Measurements from ENCODE around the gene POLR2C.
"Not testable (repeated sequence)": the region's sequence is repeated elsewhere in the genome, so short reads cannot be mapped to it uniquely, and the experiment has no call there.

POLR2C gene

GRCh38 chr16:57480754-57481230 lies 18.3 kb downstream of the POLR2C start:
- no peak for DNase-seq

GRCh38 chr16:57481421-57481820 lies 18.9 kb downstream of the POLR2C start:
- no peak for DNase-seq

- DNase-seq: no peak
Observed at GRCh38 chr16:57482845-57483545, 20.5 kb downstream of the POLR2C start.

- DNase-seq: no peak
Observed at GRCh38 chr16:57483725-57484514, 21.4 kb downstream of the POLR2C start.

GRCh38 chr16:57484515-57485005 lies 22.1 kb downstream of the POLR2C start:
- no peak for DNase-seq

GRCh38 chr16:57485091-57485915 lies 22.8 kb downstream of the POLR2C start:
- no peak for DNase-seq

- DNase-seq: peak; percentile 91
Observed at GRCh38 chr16:57485916-57486857, 23.7 kb downstream of the POLR2C start, which contains the start of gene DOK4. TSS of gene DOK4 (minus strand) at chr16:57486493. CDS start at chr16:57479507, 6,986 bp downstream.

- no peak for DNase-seq
Observed at GRCh38 chr16:57486858-57487834, 24.7 kb downstream of the POLR2C start.

GRCh38 chr16:57489229-57489628 lies 26.8 kb downstream of the POLR2C start:
- DNase-seq: no peak

- DNase-seq: no peak
Observed at GRCh38 chr16:57493767-57494166, 31.3 kb downstream of the POLR2C start.

- DNase-seq: no peak
Observed at GRCh38 chr16:57497121-57497520, 34.6 kb downstream of the POLR2C start.

- DNase-seq: no peak
Observed at GRCh38 chr16:57498031-57498430, 35.6 kb downstream of the POLR2C start.

GRCh38 chr16:57499941-57500340 lies 37.5 kb downstream of the POLR2C start:
- DNase-seq: not testable (repeated sequence)

GRCh38 chr16:57500578-57501111 lies 38.2 kb downstream of the POLR2C start:
- peak; percentile 14 for DNase-seq

GRCh38 chr16:57501492-57501891 lies 39.0 kb downstream of the POLR2C start:
- no peak for DNase-seq

GRCh38 chr16:57502048-57502775 lies 39.7 kb downstream of the POLR2C start:
- no peak for DNase-seq

- DNase-seq: no peak
Observed at GRCh38 chr16:57503366-57503765, 40.9 kb downstream of the POLR2C start.

- DNase-seq: no peak
Observed at GRCh38 chr16:57504001-57504400, 41.5 kb downstream of the POLR2C start.

GRCh38 chr16:57504491-57504890 lies 42.0 kb downstream of the POLR2C start:
- DNase-seq: no peak

GRCh38 chr16:57505169-57505568 lies 42.7 kb downstream of the POLR2C start:
- DNase-seq: no peak

All from stimulated activated CD4-positive, alpha-beta T cell treated with anti-CD3 and anti-CD28 coated beads, Interleukin-15, amount 100 ng/mL, for 24 hours (primary cell).